SK-N-SH (cell line): ENCODE results near the gene MAEA. TPM values are rescaled to one million over a fixed set of nuclear protein-coding genes. Genes with fewer than 3 reads are reported as not detected.

ENCODE experiments used
- CTCF ChIA-PET: fragments of 300-600, 350-600 bp; formaldehyde crosslinking; extraction: SDS; loops from one replicate; lab custom pipeline; 2021; lab: Yijun Ruan, JAX
- POLR2A ChIA-PET: fragments of 350-600 bp; sonication (Branson Sonifier 250); formaldehyde crosslinking; extraction: SDS; loops from one replicate; lab custom pipeline; 2020; ENCODE audit warnings: antibody characterized with exemption, inconsistent platforms; lab: Yijun Ruan, JAX
- DNase-seq: peaks from one replicate; pipeline ENCODE4 v3.0.0; 2012
- H2AFZ ChIP-seq: fragments of 200-600 bp; sonication (generic); 2 replicates; pipeline ENCODE4 v1.8.1; 2016; ENCODE audit warnings: antibody characterized with exemption, mild to moderate bottlenecking, low read depth
- H3F3A ChIP-seq: fragments of 200-600 bp; sonication (generic); replicated peaks from 2 replicates; pipeline ENCODE3; 2016; ENCODE audit warnings: antibody characterized with exemption, mild to moderate bottlenecking; ENCODE audit not compliant: insufficient read depth
- H3K27ac ChIP-seq, 2 experiments: fragments of 200-500 bp in 1 of 2; fragments of 200-600 bp in 1 of 2; sonication (Bioruptor generic) in 1 of 2; sonication (generic), shearing (Covaris generic) in 1 of 2; 2 replicates each; pipeline versions ENCODE4 v1.5.1 to v1.6.1; 2014 to 2016; ENCODE audit warnings: low read depth in 2 of 2, inconsistent platforms in 1 of 2, low read length in 1 of 2, mild to moderate bottlenecking in 1 of 2, mixed read lengths in 1 of 2
- H3K27me3 ChIP-seq: fragments of 200-600 bp; sonication (generic), shearing (Covaris generic); 2 replicates; pipeline ENCODE4 v1.6.1; 2016; ENCODE audit warnings: mixed run types; ENCODE audit not compliant: insufficient read depth
- H3K36me3 ChIP-seq, 2 experiments: fragments of 200-500 bp in 1 of 2; fragments of 200-600 bp in 1 of 2; sonication (Bioruptor generic) in 1 of 2; sonication (generic) in 1 of 2; replicated peaks in 1 of 2; 2 replicates each; pipeline versions ENCODE3 to v1.5.1; 2014 to 2016; ENCODE audit warnings: low read length in 1 of 2, mild to moderate bottlenecking in 1 of 2; ENCODE audit not compliant: insufficient read depth in 2 of 2, control insufficient read depth in 1 of 2
- H3K4me1 ChIP-seq, 2 experiments: fragments of 200-500 bp in 1 of 2; fragments of 200-600 bp in 1 of 2; sonication (Bioruptor generic) in 1 of 2; sonication (generic), shearing (Covaris generic) in 1 of 2; 2 replicates each; pipeline versions ENCODE4 v1.5.1 to v1.6.1; 2014 to 2016; ENCODE audit warnings: low read depth in 1 of 2, low read length in 1 of 2, mixed run types in 1 of 2; ENCODE audit not compliant: insufficient read depth in 2 of 2, control insufficient read depth in 1 of 2
- H3K4me2 ChIP-seq: fragments of 200-600 bp; sonication (generic), shearing (Covaris generic); 2 replicates; pipeline ENCODE4 v1.6.1; 2017; ENCODE audit warnings: mixed run types
- H3K4me3 ChIP-seq, 2 experiments: fragments of 200-500 bp in 1 of 2; fragments of 200-600 bp in 1 of 2; sonication (Bioruptor generic) in 1 of 2; sonication (generic), shearing (Covaris generic) in 1 of 2; 2 replicates each; pipeline versions ENCODE4 v1.5.1 to v1.8.1; 2014 to 2016; ENCODE audit warnings: low read depth in 2 of 2, inconsistent platforms in 1 of 2, low read length in 1 of 2, mild to moderate bottlenecking in 1 of 2, mixed read lengths in 1 of 2, moderate library complexity in 1 of 2
- H3K79me2 ChIP-seq: fragments of 200-600 bp; sonication (generic); 2 replicates; pipeline ENCODE4 v1.8.1; 2017; ENCODE audit warnings: mild to moderate bottlenecking; ENCODE audit not compliant: insufficient read depth
- H3K9ac ChIP-seq: fragments of 200-600 bp; sonication (generic); 2 replicates; pipeline ENCODE4 v1.6.1; 2017; ENCODE audit warnings: mixed run types
- H3K9me2 ChIP-seq: fragments of 200-600 bp; sonication (generic); 2 replicates; pipeline ENCODE4 v1.6.1; 2017; ENCODE audit warnings: mixed run types
- H3K9me3 ChIP-seq: fragments of 200-600 bp; sonication (generic); 2 replicates; pipeline ENCODE4 v1.6.1; 2017; ENCODE audit warnings: mixed run types, mild to moderate bottlenecking, moderate library complexity
- H4K20me1 ChIP-seq: fragments of 200-600 bp; sonication (generic); 2 replicates; pipeline ENCODE4 v1.6.1; 2017; ENCODE audit warnings: mild to moderate bottlenecking, mixed run types; ENCODE audit not compliant: insufficient read depth
- EP300 ChIP-seq, 2 experiments: IDR thresholded peaks; 2 replicates each; pipeline versions ENCODE4 v1.4.0 to v1.6.1; 2012; ENCODE audit warnings: borderline replicate concordance in 1 of 2, low read depth in 1 of 2, low read length in 1 of 2
- FOSL2 ChIP-seq: IDR thresholded peaks from 2 replicates; pipeline ENCODE4 v1.4.0; 2012; ENCODE audit warnings: low read depth, mild to moderate bottlenecking, moderate library complexity, borderline replicate concordance
- GABPA ChIP-seq: IDR thresholded peaks from 2 replicates; pipeline ENCODE4 v1.4.0; 2012; ENCODE audit warnings: low read depth, mild to moderate bottlenecking
- IRF3 ChIP-seq: fragments of 150-350 bp; IDR thresholded peaks from 2 replicates; pipeline ENCODE4 v1.6.1; 2016; ENCODE audit warnings: mild to moderate bottlenecking, low read depth, low read length
- MAX ChIP-seq: IDR thresholded peaks from 2 replicates; pipeline ENCODE4 v1.4.0; 2012; ENCODE audit warnings: low read depth
- MEF2A ChIP-seq: IDR thresholded peaks from 2 replicates; pipeline ENCODE4 v1.4.0; 2012; ENCODE audit warnings: low read depth, borderline replicate concordance
- NFIC ChIP-seq: IDR thresholded peaks from 2 replicates; pipeline ENCODE4 v1.4.0; 2012; ENCODE audit warnings: borderline replicate concordance
- POLR2AphosphoS5 ChIP-seq: IDR thresholded peaks from 2 replicates; pipeline ENCODE4 v1.6.1; 2012; ENCODE audit warnings: low read depth, low read length
- RAD21 ChIP-seq: IDR thresholded peaks from 2 replicates; pipeline ENCODE4 v1.6.1; 2012; ENCODE audit warnings: mild to moderate bottlenecking, low read length
- RCOR1 ChIP-seq: fragments of 150-350 bp; IDR thresholded peaks from 2 replicates; pipeline ENCODE4 v1.6.1; 2017; ENCODE audit warnings: antibody characterized with exemption, low read length
- REST ChIP-seq: IDR thresholded peaks from 2 replicates; pipeline ENCODE4 v1.6.1; 2012; ENCODE audit warnings: mild to moderate bottlenecking, low read depth, low read length, moderate library complexity
- RXRA ChIP-seq: IDR thresholded peaks from 2 replicates; pipeline ENCODE4 v1.4.0; 2012; ENCODE audit warnings: low read depth, mild to moderate bottlenecking, borderline replicate concordance
- SIN3A ChIP-seq: IDR thresholded peaks from 2 replicates; pipeline ENCODE4 v1.6.1; 2012; ENCODE audit warnings: low read depth, mild to moderate bottlenecking, low read length, moderate library complexity, borderline replicate concordance
- SMC3 ChIP-seq: IDR thresholded peaks from 2 replicates; pipeline ENCODE4 v1.6.1; 2012; ENCODE audit warnings: low read depth, low read length, improper control_type of control experiment
- TCF12 ChIP-seq: IDR thresholded peaks from 2 replicates; pipeline ENCODE4 v1.4.0; 2012
- TEAD4 ChIP-seq: IDR thresholded peaks from 2 replicates; pipeline ENCODE4 v1.4.0; 2012; ENCODE audit warnings: mild to moderate bottlenecking, borderline replicate concordance; ENCODE audit not compliant: insufficient read depth
- WGBS: methylation state at CpG from one replicate; pipeline ENCODE4 v1.1.6; 2017; ENCODE audit warnings: low lambda C conversion rate; 5-methylcytosine and 5-hydroxymethylcytosine counted together
- polyA plus RNA-seq, 3 experiments: library from polyadenylated mRNA; depleted of rRNA; stranded (reverse); fragments of >200 nt; gene quantifications; 2 replicates each; pipeline ENCODE4 v1.2.3, GENCODE V29; 2012
- TF ChIP-seq, protein P1 (sequence below): fragments of 150-350 bp; IDR thresholded peaks from 2 replicates; pipeline ENCODE4 v1.6.1; 2017; ENCODE audit warnings: antibody characterized with exemption, low read length, low read depth, borderline replicate concordance

MAEA gene
- polyA plus RNA-seq, 1 of the 3 experiments (the other 2 are of a cell fraction): 128 TPM

DNA sequence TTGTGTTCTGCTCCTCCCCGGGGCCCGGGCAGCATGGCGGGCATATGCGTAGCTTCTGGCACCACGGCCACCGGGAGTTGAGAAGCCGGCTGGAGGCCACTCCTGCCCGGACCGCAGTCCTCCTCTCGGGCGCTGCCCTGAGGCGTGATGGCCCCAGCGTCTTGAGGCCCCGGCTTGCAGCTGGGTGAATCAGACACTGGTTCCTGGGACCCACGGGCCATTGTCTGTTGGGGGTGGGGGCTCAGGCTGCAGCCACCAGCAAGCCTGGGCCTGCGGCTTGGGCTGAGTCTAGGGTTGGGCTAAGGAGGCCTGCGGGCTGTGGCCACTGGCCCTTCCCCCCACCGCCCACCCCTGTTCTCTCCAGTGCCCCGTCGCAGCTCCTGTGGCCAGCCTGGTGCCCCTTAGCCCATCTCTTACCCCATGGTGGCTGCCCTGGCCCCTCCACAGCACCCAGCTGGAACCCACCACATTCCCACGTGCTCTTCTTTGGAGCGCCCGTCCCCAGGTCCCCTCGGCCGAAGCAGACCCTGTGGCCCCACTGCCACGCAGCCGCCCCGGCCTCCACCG is 50.6 kb downstream of the MAEA start:
- no peak overlapping the region for H3K4me3 ChIP-seq
- H3K9ac ChIP-seq: no peak overlapping the region
- ChIA-PET CTCF (no interaction called here), POLR2A (no interaction called here)
- no peaks in the 10 kb centered on the region for H3K9me2 ChIP-seq
- H2AFZ ChIP-seq: no peak overlapping the region
- peaks cover 19% of the 10 kb centered on the region for H3F3A ChIP-seq
- H3K36me3 ChIP-seq: peaks cover 22 to 48% of the 10 kb centered on the region in 2 experiments
- no peak overlapping the region for H3K27ac ChIP-seq
- no peaks in the 10 kb centered on the region for H4K20me1 ChIP-seq
- H3K4me2 ChIP-seq: no peak overlapping the region
- H3K79me2 ChIP-seq: peaks cover 22% of the 10 kb centered on the region
- no peak for TF ChIP-seq TEAD4
- TF ChIP-seq RCOR1: no peak
- TF ChIP-seq, protein P1, sequence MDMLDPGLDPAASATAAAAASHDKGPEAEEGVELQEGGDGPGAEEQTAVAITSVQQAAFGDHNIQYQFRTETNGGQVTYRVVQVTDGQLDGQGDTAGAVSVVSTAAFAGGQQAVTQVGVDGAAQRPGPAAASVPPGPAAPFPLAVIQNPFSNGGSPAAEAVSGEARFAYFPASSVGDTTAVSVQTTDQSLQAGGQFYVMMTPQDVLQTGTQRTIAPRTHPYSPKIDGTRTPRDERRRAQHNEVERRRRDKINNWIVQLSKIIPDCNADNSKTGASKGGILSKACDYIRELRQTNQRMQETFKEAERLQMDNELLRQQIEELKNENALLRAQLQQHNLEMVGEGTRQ: no peak
- no peak for TF ChIP-seq REST
- no peak for TF ChIP-seq TCF12
- no peak for TF ChIP-seq POLR2AphosphoS5
- TF ChIP-seq RXRA: no peak
- no peak for TF ChIP-seq FOSL2
- no peak for TF ChIP-seq IRF3
- no peak for TF ChIP-seq EP300 (IDR thresholded peaks at IDR 0.05; ENCODE audit: borderline replicate concordance in 1 of 2, low read depth in 1 of 2, low read length in 1 of 2)
- TF ChIP-seq GABPA: no peak
- TF ChIP-seq MAX: no peak
- TF ChIP-seq NFIC: no peak
- no peak for TF ChIP-seq RAD21
- no peak for TF ChIP-seq MEF2A
- no peak for TF ChIP-seq SMC3
- no peak for TF ChIP-seq SIN3A
- H3K4me1 ChIP-seq: peaks cover 0 to 3% of the 10 kb centered on the region in 2 experiments; a peak in 1 of 4 replicates
- DNase-seq: no peak
- 83% methylated on average over 14 of the region's 29 CpGs for WGBS
- no peaks in the 10 kb centered on the region for H3K27me3 ChIP-seq
- H3K9me3 ChIP-seq: no peaks in the 10 kb centered on the region
